Endodermal cell (in vitro differentiated cells): Measurements from ENCODE around the gene HS6ST3. TPM values are rescaled to one million over a fixed set of nuclear protein-coding genes. Genes with fewer than 3 reads are reported as not detected.

Source experiments
- DNase-seq: peaks from one replicate; pipeline ENCODE4 v3.0.0-alpha.2; 2017
- H3K27ac ChIP-seq: 2 replicates; pipeline ENCODE4 v1.5.1; 2013; ENCODE audit warnings: mild to moderate bottlenecking, low read depth, low read length, moderate library complexity
- H3K27me3 ChIP-seq: 2 replicates; pipeline ENCODE4 v1.6.1; 2013; ENCODE audit warnings: mild to moderate bottlenecking, low read length, moderate library complexity; ENCODE audit not compliant: insufficient read depth, control insufficient read depth, poor library complexity, severe bottlenecking
- H3K36me3 ChIP-seq: 2 replicates; pipeline ENCODE4 v1.7.0; 2013; ENCODE audit warnings: mild to moderate bottlenecking, low read length, moderate library complexity; ENCODE audit not compliant: control insufficient read depth, insufficient read depth
- H3K4me1 ChIP-seq: one replicate; pipeline ENCODE4 v1.7.0; 2013; ENCODE audit warnings: low read length; ENCODE audit not compliant: control insufficient read depth, insufficient read depth
- H3K4me3 ChIP-seq: 2 replicates; pipeline ENCODE4 v1.5.1; 2013; ENCODE audit warnings: mild to moderate bottlenecking, low read length, moderate library complexity
- H3K9ac ChIP-seq: 2 replicates; pipeline ENCODE4 v1.6.1; 2013; ENCODE audit warnings: mild to moderate bottlenecking, low read length, moderate library complexity; ENCODE audit not compliant: poor library complexity, severe bottlenecking; ENCODE audit errors: extremely low read depth
- H3K9me3 ChIP-seq: 2 replicates; pipeline ENCODE4 v1.6.1; 2013; ENCODE audit warnings: mild to moderate bottlenecking, low read length, moderate library complexity; ENCODE audit not compliant: control insufficient read depth
- H3K27ac Mint-ChIP-seq: 2 replicates; pipeline ENCODE4 v1.8.0; 2020; ENCODE audit warnings: mixed read lengths
- H3K27me3 Mint-ChIP-seq: 2 replicates; pipeline ENCODE4 v1.8.0; 2021; ENCODE audit warnings: mild to moderate bottlenecking, mixed read lengths; ENCODE audit not compliant: insufficient read depth
- H3K36me3 Mint-ChIP-seq: 2 replicates; pipeline ENCODE4 v1.8.0; 2020; ENCODE audit warnings: low read depth, mixed read lengths
- H3K4me1 Mint-ChIP-seq: 2 replicates; pipeline ENCODE4 v1.8.0; 2020; ENCODE audit warnings: mixed read lengths
- H3K4me3 Mint-ChIP-seq: 2 replicates; pipeline ENCODE4 v1.8.0; 2020; ENCODE audit warnings: mild to moderate bottlenecking, moderate library complexity, mixed read lengths
- H3K9me3 Mint-ChIP-seq: 2 replicates; pipeline ENCODE4 v1.8.0; 2020; ENCODE audit warnings: mild to moderate bottlenecking, mixed read lengths
- CTCF ChIP-seq: fragments of 200-600 bp; sonication (generic); conservative IDR thresholded peaks from 2 replicates; pipeline ENCODE4 v1.5.0; 2021; ENCODE audit warnings: antibody characterized with exemption, mild to moderate bottlenecking
- WGBS, 2 experiments: methylation state at CpG; one replicate each; pipeline versions ENCODE4 v1.1.5 to v1.1.7; 2013; ENCODE audit warnings: missing lambda C conversion rate in 2 of 2, mixed read lengths in 1 of 2; ENCODE audit not compliant: insufficient coverage in 1 of 2, insufficient read length in 1 of 2; 5-methylcytosine and 5-hydroxymethylcytosine counted together
- total RNA-seq, 2 donors: library from RNA; stranded (reverse); fragmentation: NEBNext Ultra II Directional in 1 of 2; extraction: Animal tissue kit (Norgen Biotek cat#: 25700) in 1 of 2; gene quantifications; 2 replicates in 1 of 2; 3 replicates in 1 of 2; pipeline ENCODE4 v1.2.1, GENCODE V29; 2021

The HS6ST3 gene
- total RNA-seq, 2 donors from 2014 or later: 0.84 to 1.1 TPM

- WGBS, 2 experiments: 82 to 89% methylated on average over 3 to 5 of the region's 5 CpGs
Measured at GRCh38 chr13:96238241-96238640, 148.3 kb downstream of the HS6ST3 start.

DNA sequence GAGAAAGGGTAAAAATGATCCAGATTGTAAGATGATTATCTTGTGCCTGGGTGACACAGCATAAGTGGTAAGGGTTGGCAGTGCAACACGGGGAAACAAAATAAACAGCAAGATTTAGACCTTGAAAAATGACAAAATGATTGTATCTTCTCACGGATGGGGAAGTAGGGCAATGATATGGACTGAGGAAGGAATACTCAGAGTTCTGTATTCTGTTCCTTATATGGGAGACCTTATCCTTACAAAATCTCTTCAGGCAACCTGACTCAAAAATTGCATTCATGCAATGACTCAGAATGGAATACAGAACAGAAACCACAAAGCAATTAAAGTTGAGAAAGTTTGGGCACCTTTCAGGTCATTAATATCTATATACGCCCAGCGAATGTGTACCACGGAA lies 149.0 kb downstream of the HS6ST3 start:
- no peak for DNase-seq
- TF ChIP-seq CTCF: no peak
- H3K4me1 Mint-ChIP-seq: peaks cover 11% of the 10 kb centered on the region
- H3K9ac ChIP-seq: no peak overlapping the region
- WGBS, 2 experiments: 96% methylated on average over 5 of the region's 5 CpGs
- peaks cover 5% of the 10 kb centered on the region for H3K9me3 Mint-ChIP-seq
- H3K9me3 ChIP-seq: peaks cover 6% of the 10 kb centered on the region
- H3K4me3 Mint-ChIP-seq: no peak overlapping the region
- H3K36me3 Mint-ChIP-seq: no peaks in the 10 kb centered on the region
- H3K27ac ChIP-seq: no peak overlapping the region
- no peaks in the 10 kb centered on the region for H3K4me1 ChIP-seq
- H3K36me3 ChIP-seq: no peaks in the 10 kb centered on the region
- H3K27me3 Mint-ChIP-seq: no peaks in the 10 kb centered on the region
- H3K27me3 ChIP-seq: no peaks in the 10 kb centered on the region
- no peak overlapping the region for H3K4me3 ChIP-seq
- H3K27ac Mint-ChIP-seq: no peak overlapping the region

More at GRCh38 chr13:96238241-96238640, 148.3 kb downstream of the HS6ST3 start:
- peaks cover 5% of the 10 kb centered on the region for H3K9me3 Mint-ChIP-seq
- Histone ChIP-seq H3K27ac (no peak overlapping the region), H3K36me3 (no peaks in the 10 kb centered on the region), H3K4me1 (no peaks in the 10 kb centered on the region), H3K9me3 (peaks cover 6% of the 10 kb centered on the region), H3K4me3 (no peak overlapping the region), H3K27me3 (no peaks in the 10 kb centered on the region), H3K9ac (no peak overlapping the region)
- H3K36me3 Mint-ChIP-seq: no peaks in the 10 kb centered on the region
- no peak for TF ChIP-seq CTCF
- no peak for DNase-seq
- H3K4me3 Mint-ChIP-seq: no peak overlapping the region
- H3K27ac Mint-ChIP-seq: no peak overlapping the region
- H3K27me3 Mint-ChIP-seq: no peaks in the 10 kb centered on the region
- peaks cover 5% of the 10 kb centered on the region for H3K4me1 Mint-ChIP-seq

GRCh38 chr13:96243376-96243775 lies 153.5 kb downstream of the HS6ST3 start:
- peaks cover 5% of the 10 kb centered on the region for H3K9me3 Mint-ChIP-seq
- Histone ChIP-seq H3K9me3 (no peaks in the 10 kb centered on the region), H3K27ac (no peak overlapping the region), H3K9ac (no peak overlapping the region), H3K4me1 (peaks cover 5% of the 10 kb centered on the region), H3K36me3 (no peaks in the 10 kb centered on the region), H3K4me3 (no peak overlapping the region), H3K27me3 (no peaks in the 10 kb centered on the region)
- peaks cover 27% of the 10 kb centered on the region for H3K4me1 Mint-ChIP-seq
- no peak for DNase-seq
- TF ChIP-seq CTCF: no peak
- WGBS, 2 experiments: 89% methylated on average over 1 of the region's 1 CpG; no CpG with 5 or more reads in 1 of the 2 experiments
- H3K36me3 Mint-ChIP-seq: no peaks in the 10 kb centered on the region
- H3K4me3 Mint-ChIP-seq: no peak overlapping the region
- no peak overlapping the region for H3K27ac Mint-ChIP-seq
- no peaks in the 10 kb centered on the region for H3K27me3 Mint-ChIP-seq
